Neural progenitor cell (in vitro differentiated cells): Measurements from ENCODE around the gene MYRIP. TPM values are rescaled to one million over a fixed set of nuclear protein-coding genes. Genes with fewer than 3 reads are reported as not detected.

Experiments used
- DNase-seq: peaks from one replicate; pipeline ENCODE4 v3.0.0-alpha.2; 2016; ENCODE audit warnings: low spot score
- H2AFZ ChIP-seq: fragments of 200-600 bp; sonication (generic); replicated peaks from 2 replicates; pipeline ENCODE4 v1.6.1; 2016; ENCODE audit warnings: antibody characterized with exemption
- H3F3A ChIP-seq: fragments of 200-600 bp; sonication (generic); 2 replicates; pipeline ENCODE4 v1.6.1; 2016; ENCODE audit warnings: antibody characterized with exemption, low read depth
- H3K27ac ChIP-seq: fragments of 200-600 bp; sonication (generic); 2 replicates; pipeline ENCODE4 v1.5.1; 2016; ENCODE audit warnings: mild to moderate bottlenecking
- H3K27me3 ChIP-seq: fragments of 200-600 bp; sonication (generic); 2 replicates; pipeline ENCODE4 v1.6.1; 2016; ENCODE audit warnings: mild to moderate bottlenecking, moderate library complexity
- H3K36me3 ChIP-seq: fragments of 200-600 bp; sonication (generic); 2 replicates; pipeline ENCODE4 v1.5.1; 2016
- H3K4me1 ChIP-seq: fragments of 200-600 bp; sonication (generic); 2 replicates; pipeline ENCODE4 v1.6.1; 2016; ENCODE audit warnings: mixed run types
- H3K4me2 ChIP-seq: fragments of 200-600 bp; sonication (generic); 2 replicates; pipeline ENCODE4 v1.6.1; 2016
- H3K4me3 ChIP-seq: fragments of 200-600 bp; sonication (generic); 2 replicates; pipeline ENCODE4 v1.5.1; 2016
- H3K79me2 ChIP-seq: fragments of 200-600 bp; sonication (generic); 2 replicates; pipeline ENCODE4 v1.6.1; 2016; ENCODE audit warnings: low read depth
- H3K9ac ChIP-seq: fragments of 200-600 bp; sonication (generic); 2 replicates; pipeline ENCODE4 v1.6.1; 2016
- H3K9me3 ChIP-seq: fragments of 200-600 bp; sonication (generic); 2 replicates; pipeline ENCODE4 v1.5.1; 2016; ENCODE audit warnings: low read depth
- H4K20me1 ChIP-seq: fragments of 200-600 bp; sonication (generic); 2 replicates; pipeline ENCODE4 v1.6.1; 2016; ENCODE audit warnings: low read depth
- H3K27ac Mint-ChIP-seq: 3 replicates; pipeline ENCODE4 v1.8.0; 2021; ENCODE audit warnings: mixed read lengths
- H3K27me3 Mint-ChIP-seq: 2 replicates; pipeline ENCODE4 v1.8.0; 2022; ENCODE audit warnings: low read depth, mild to moderate bottlenecking, inconsistent platforms, moderate library complexity, mixed read lengths; ENCODE audit not compliant: insufficient read depth
- H3K36me3 Mint-ChIP-seq: 3 replicates; pipeline ENCODE4 v1.8.0; 2021; ENCODE audit warnings: mixed read lengths
- H3K4me1 Mint-ChIP-seq: 3 replicates; pipeline ENCODE4 v1.8.0; 2021; ENCODE audit warnings: mixed read lengths
- H3K4me3 Mint-ChIP-seq: 3 replicates; pipeline ENCODE4 v1.8.0; 2021; ENCODE audit warnings: mild to moderate bottlenecking, moderate library complexity, mixed read lengths
- H3K9me3 Mint-ChIP-seq: 3 replicates; pipeline ENCODE4 v1.8.0; 2020; ENCODE audit warnings: mixed read lengths
- CTCF ChIP-seq: fragments of 200-600 bp; sonication (generic); IDR thresholded peaks from 2 replicates; pipeline ENCODE4 v1.5.1; 2017; ENCODE audit warnings: antibody characterized with exemption, mild to moderate bottlenecking
- EZH2 ChIP-seq: fragments of 200-600 bp; sonication (generic); IDR thresholded peaks from 2 replicates; pipeline ENCODE4 v1.6.1; 2017; ENCODE audit warnings: antibody characterized with exemption, mild to moderate bottlenecking, moderate library complexity
- EZH2phosphoT487 ChIP-seq: fragments of 200-600 bp; sonication (generic); IDR thresholded peaks from 2 replicates; pipeline ENCODE4 v1.6.1; 2017; ENCODE audit warnings: antibody characterized with exemption
- total RNA-seq: library from RNA; depleted of rRNA; stranded (reverse); fragments of >200 nt; gene quantifications from 2 replicates; pipeline ENCODE4 v1.2.3, GENCODE V29; 2015; ENCODE audit warnings: low replicate concordance

The MYRIP gene
- total RNA-seq, 1 donor from 2014 or later, result 0.62 TPM

GRCh38 chr3:40055361-40055760, 246.0 kb downstream of the MYRIP start:
- H3K79me2 ChIP-seq, result no peaks in the 10 kb centered on the region
- no peaks in the 10 kb centered on the region for H3K4me1 ChIP-seq
- no peaks in the 10 kb centered on the region for H3K36me3 ChIP-seq
- H3K4me3 ChIP-seq, result no peak overlapping the region
- no peak overlapping the region for H3K27ac Mint-ChIP-seq
- H3K9me3 Mint-ChIP-seq, result no peaks in the 10 kb centered on the region
- no peak overlapping the region for H2AFZ ChIP-seq
- no peak for DNase-seq
- TF ChIP-seq CTCF (no peak), EZH2 (no peak), EZH2phosphoT487 (no peak)
- H3K4me1 Mint-ChIP-seq, result no peaks in the 10 kb centered on the region
- H3K4me3 Mint-ChIP-seq, result no peak overlapping the region
- no peaks in the 10 kb centered on the region for H3K27me3 ChIP-seq
- no peak overlapping the region for H3K9ac ChIP-seq
- H3K36me3 Mint-ChIP-seq, result no peaks in the 10 kb centered on the region
- no peaks in the 10 kb centered on the region for H3K9me3 ChIP-seq
- no peaks in the 10 kb centered on the region for H3F3A ChIP-seq
- no peaks in the 10 kb centered on the region for H3K27me3 Mint-ChIP-seq
- no peak overlapping the region for H3K27ac ChIP-seq
- H4K20me1 ChIP-seq, result no peaks in the 10 kb centered on the region
- H3K4me2 ChIP-seq, result no peak overlapping the region

- no peaks in the 10 kb centered on the region for H3K36me3 Mint-ChIP-seq
- H3K36me3 ChIP-seq, result no peaks in the 10 kb centered on the region
- H3K9ac ChIP-seq, result no peak overlapping the region
- no peak overlapping the region for H2AFZ ChIP-seq
- H3K27me3 Mint-ChIP-seq, result no peaks in the 10 kb centered on the region
- no peaks in the 10 kb centered on the region for H3K4me1 Mint-ChIP-seq
- no peak overlapping the region for H3K27ac Mint-ChIP-seq
- no peak overlapping the region for H3K27ac ChIP-seq
- no peak overlapping the region for H3K4me3 ChIP-seq
- H3K4me3 Mint-ChIP-seq, result no peak overlapping the region
- no peaks in the 10 kb centered on the region for H3F3A ChIP-seq
- no peaks in the 10 kb centered on the region for H3K27me3 ChIP-seq
- DNase-seq, result no peak
- no peaks in the 10 kb centered on the region for H3K9me3 ChIP-seq
- H4K20me1 ChIP-seq, result no peaks in the 10 kb centered on the region
- no peak overlapping the region for H3K4me2 ChIP-seq
- no peaks in the 10 kb centered on the region for H3K4me1 ChIP-seq
- no peaks in the 10 kb centered on the region for H3K79me2 ChIP-seq
- TF ChIP-seq EZH2phosphoT487, result no peak
- TF ChIP-seq CTCF, result no peak
- TF ChIP-seq EZH2, result no peak
- H3K9me3 Mint-ChIP-seq, result no peaks in the 10 kb centered on the region
Observed at GRCh38 chr3:40055956-40056355, 246.5 kb downstream of the MYRIP start.

GRCh38 chr3:40057077-40057476, 247.7 kb downstream of the MYRIP start:
- Histone ChIP-seq H3F3A (no peaks in the 10 kb centered on the region), H3K27ac (no peak overlapping the region), H2AFZ (no peak overlapping the region), H3K9ac (no peak overlapping the region), H3K36me3 (no peaks in the 10 kb centered on the region), H3K9me3 (no peaks in the 10 kb centered on the region), H4K20me1 (no peaks in the 10 kb centered on the region), H3K4me1 (no peaks in the 10 kb centered on the region), H3K27me3 (no peaks in the 10 kb centered on the region), H3K4me2 (no peak overlapping the region), H3K79me2 (no peaks in the 10 kb centered on the region), H3K4me3 (no peak overlapping the region)
- Mint-ChIP-seq H3K27ac (no peak overlapping the region), H3K36me3 (no peaks in the 10 kb centered on the region), H3K4me1 (no peaks in the 10 kb centered on the region), H3K9me3 (no peaks in the 10 kb centered on the region), H3K4me3 (no peak overlapping the region), H3K27me3 (no peaks in the 10 kb centered on the region)
- no peak for TF ChIP-seq CTCF
- no peak for TF ChIP-seq EZH2
- no peak for TF ChIP-seq EZH2phosphoT487
- DNase-seq, result no peak

GRCh38 chr3:40057786-40058185, 248.4 kb downstream of the MYRIP start:
- no peaks in the 10 kb centered on the region for H3K9me3 Mint-ChIP-seq
- H3K4me1 Mint-ChIP-seq, result no peaks in the 10 kb centered on the region
- no peak overlapping the region for H3K4me3 Mint-ChIP-seq
- DNase-seq, result no peak
- no peaks in the 10 kb centered on the region for H3K36me3 ChIP-seq
- no peaks in the 10 kb centered on the region for H3K36me3 Mint-ChIP-seq
- H3K4me1 ChIP-seq, result no peaks in the 10 kb centered on the region
- no peaks in the 10 kb centered on the region for H3K27me3 ChIP-seq
- no peaks in the 10 kb centered on the region for H3F3A ChIP-seq
- H3K27ac ChIP-seq, result no peak overlapping the region
- no peaks in the 10 kb centered on the region for H4K20me1 ChIP-seq
- no peaks in the 10 kb centered on the region for H3K9me3 ChIP-seq
- no peak overlapping the region for H3K9ac ChIP-seq
- no peak overlapping the region for H3K27ac Mint-ChIP-seq
- H3K27me3 Mint-ChIP-seq, result no peaks in the 10 kb centered on the region
- TF ChIP-seq EZH2 (no peak), EZH2phosphoT487 (no peak), CTCF (no peak)
- H2AFZ ChIP-seq, result no peak overlapping the region
- no peaks in the 10 kb centered on the region for H3K79me2 ChIP-seq
- H3K4me2 ChIP-seq, result no peak overlapping the region
- H3K4me3 ChIP-seq, result no peak overlapping the region
